Lower leg skin (tissue), 3 donors: ENCODE measurements around the gene HEXIM2.

Experiments used
- CTCF ChIP-seq, 3 donors: fragments of 450-650 bp; IDR thresholded peaks; one replicate each; pipeline ENCODE4 v1.5.1; 2016; ENCODE audit warnings: antibody characterized with exemption in 3 of 3, mild to moderate bottlenecking in 3 of 3, moderate library complexity in 2 of 3
- POLR2A ChIP-seq, 2 donors: fragments of 450-650 bp; IDR thresholded peaks; one replicate each; pipeline ENCODE4 v1.6.1; 2016 to 2017; ENCODE audit warnings: antibody characterized with exemption in 2 of 2, mild to moderate bottlenecking in 1 of 2, moderate library complexity in 1 of 2

GRCh38 chr17:45146592-45146889 lies 15.1 kb upstream of the HEXIM2 start:
- TF ChIP-seq CTCF (IDR thresholded peaks at IDR 0.05) (no peak), POLR2A (IDR thresholded peaks at IDR 0.05) (no peak)
